ENCODE measurements around the gene MPRIP.
"Not testable (repeated sequence)": the region's sequence is repeated elsewhere in the genome, so short reads cannot be mapped to it uniquely, and the experiment has no call there.

Gene MPRIP

GRCh38 chr17:17158506-17158905, 116.2 kb downstream of the MPRIP start:
- not testable (repeated sequence) for DNase-seq (ENCODE audit: extremely low read depth in 1 of 2, low read depth in 1 of 2)

DNA sequence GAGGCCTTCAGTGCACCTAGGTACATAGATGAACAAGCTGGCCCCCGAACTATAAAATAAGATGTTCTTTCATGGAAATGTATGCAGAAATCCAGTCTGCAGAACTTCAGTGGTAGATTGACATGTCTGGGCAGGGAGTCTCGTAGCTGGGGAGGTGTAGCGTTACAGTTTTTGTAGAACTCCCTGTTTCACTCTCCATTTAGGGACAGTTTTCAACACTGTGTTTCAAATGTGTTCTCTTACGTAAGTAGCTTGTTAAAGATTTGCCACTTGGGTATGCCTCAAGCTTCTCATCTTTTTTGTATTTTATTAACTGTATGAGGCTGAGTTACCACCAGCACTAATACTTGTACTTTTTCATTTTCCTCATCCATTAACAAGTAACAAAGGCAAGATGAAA, 117.3 kb downstream of the MPRIP start:
- DNase-seq (ENCODE audit: extremely low read depth in 1 of 2, low read depth in 1 of 2): no peak

- DNase-seq (ENCODE audit: extremely low read depth in 1 of 2, low read depth in 1 of 2): no peak
Observed at GRCh38 chr17:17161121-17161520, 118.9 kb downstream of the MPRIP start.

DNA sequence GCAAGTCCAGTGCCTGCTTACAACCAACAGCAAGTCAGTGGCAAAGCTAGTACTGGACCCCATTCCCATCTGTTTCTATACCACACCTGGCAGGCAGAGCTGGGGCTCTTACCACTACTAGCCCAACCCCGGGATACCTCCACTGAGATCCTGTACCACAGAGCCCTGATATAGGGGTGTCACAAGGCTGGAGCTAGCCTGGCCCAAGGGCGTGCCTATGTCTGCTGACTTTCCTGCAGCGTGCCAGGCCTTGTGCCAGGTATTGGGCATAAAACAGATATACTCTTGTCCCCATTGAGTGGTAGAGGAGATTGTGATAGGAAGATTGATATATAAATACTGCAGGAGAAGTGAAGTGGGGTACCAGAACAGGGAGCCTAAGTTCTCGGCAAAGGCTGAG, 119.5 kb downstream of the MPRIP start:
- DNase-seq (ENCODE audit: extremely low read depth in 1 of 2, low read depth in 1 of 2): no peak

DNA sequence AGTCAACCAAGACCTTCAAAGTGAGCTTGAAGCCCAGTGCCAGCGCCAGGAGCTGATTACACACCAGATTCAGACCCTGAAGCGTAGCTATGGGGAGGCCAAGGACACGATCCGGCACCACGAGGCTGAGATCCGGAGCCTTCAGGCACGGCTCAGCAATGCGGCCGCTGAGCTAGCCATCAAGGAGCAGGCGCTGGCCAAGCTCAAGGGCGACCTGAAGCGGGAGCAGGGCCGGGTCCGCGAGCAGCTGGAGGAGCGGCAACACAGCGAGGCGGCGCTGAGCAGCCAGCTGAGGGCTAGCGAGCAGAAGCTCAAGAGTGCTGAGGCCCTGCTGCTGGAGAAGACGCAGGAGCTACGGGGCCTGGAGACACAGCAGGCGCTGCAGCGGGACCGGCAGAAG, 121.9 kb downstream of the MPRIP start:
- DNase-seq (ENCODE audit: extremely low read depth in 1 of 2, low read depth in 1 of 2): no peak

GRCh38 chr17:17164676-17165075, 122.4 kb downstream of the MPRIP start:
- DNase-seq (ENCODE audit: extremely low read depth in 1 of 2, low read depth in 1 of 2): no peak

GRCh38 chr17:17165666-17166308, 123.5 kb downstream of the MPRIP start:
- DNase-seq (ENCODE audit: extremely low read depth in 1 of 2, low read depth in 1 of 2): no peak

DNA sequence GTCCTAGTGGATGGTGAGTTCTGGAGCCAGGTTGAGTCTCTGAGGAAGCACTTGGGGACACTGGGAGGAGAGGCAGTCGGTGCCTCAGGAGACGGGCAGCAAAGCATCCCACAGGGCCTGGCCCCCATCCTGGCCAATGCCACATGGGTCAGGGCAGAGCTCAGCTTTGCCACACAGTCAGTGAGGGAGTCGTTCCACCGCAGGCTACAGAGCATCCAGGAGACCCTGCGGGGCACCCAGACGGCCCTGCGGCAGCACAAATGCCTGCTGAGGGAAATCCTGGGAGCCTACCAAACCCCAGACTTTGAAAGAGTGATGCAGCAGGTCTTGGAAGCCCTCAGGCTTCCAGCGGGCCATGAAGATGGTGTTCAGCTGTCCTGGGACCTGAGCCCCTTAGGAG, 124.2 kb downstream of the MPRIP start:
- no peak for DNase-seq (ENCODE audit: extremely low read depth in 1 of 2, low read depth in 1 of 2)

DNA sequence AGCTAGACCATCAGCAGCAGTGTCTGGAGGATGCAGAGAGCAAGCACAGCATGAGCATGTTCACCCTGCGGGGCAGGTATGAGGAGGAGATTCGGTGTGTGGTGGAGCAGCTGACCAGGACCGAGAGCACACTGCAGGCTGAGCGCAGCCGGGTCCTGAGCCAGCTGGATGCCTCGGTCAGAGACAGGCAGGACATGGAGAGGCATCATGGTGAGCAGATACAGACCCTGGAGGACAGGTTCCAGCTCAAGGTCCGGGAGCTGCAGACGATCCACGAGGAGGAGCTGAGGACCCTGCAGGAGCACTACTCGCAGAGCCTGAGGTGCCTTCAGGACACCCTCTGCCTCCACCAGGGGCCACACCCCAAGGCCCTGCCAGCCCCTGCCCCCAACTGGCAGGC, 125.1 kb downstream of the MPRIP start:
- DNase-seq (ENCODE audit: extremely low read depth in 1 of 2, low read depth in 1 of 2): no peak

DNA sequence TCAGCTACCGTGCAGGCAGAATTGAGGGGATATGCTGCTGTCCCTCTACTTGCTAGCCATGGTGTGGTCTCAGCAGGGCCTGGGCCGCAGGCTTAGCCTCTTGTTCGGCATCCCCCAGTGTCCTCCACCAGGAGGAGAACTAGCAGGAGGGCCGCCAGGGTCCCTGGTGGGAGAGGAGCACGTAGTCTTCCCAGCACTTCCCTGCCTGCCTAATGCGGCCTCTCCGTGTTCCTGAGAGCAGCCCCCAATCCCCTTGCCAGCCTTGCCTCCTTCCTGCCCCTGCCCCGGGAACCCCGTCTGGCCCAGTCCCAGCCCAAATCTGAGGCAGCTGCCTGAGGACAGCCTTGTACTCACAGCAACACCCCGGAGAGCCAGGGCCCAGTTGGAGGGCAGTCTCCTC, 125.7 kb downstream of the MPRIP start:
- no peak for DNase-seq (ENCODE audit: extremely low read depth in 1 of 2, low read depth in 1 of 2)

GRCh38 chr17:17168401-17168800, 126.1 kb downstream of the MPRIP start:
- DNase-seq (ENCODE audit: extremely low read depth in 1 of 2, low read depth in 1 of 2): no peak

- DNase-seq (ENCODE audit: extremely low read depth in 1 of 2, low read depth in 1 of 2): no peak
Observed at GRCh38 chr17:17169396-17169795, 127.1 kb downstream of the MPRIP start.

GRCh38 chr17:17170346-17170985, 128.2 kb downstream of the MPRIP start:
- no peak for DNase-seq (ENCODE audit: extremely low read depth in 1 of 2, low read depth in 1 of 2)

DNA sequence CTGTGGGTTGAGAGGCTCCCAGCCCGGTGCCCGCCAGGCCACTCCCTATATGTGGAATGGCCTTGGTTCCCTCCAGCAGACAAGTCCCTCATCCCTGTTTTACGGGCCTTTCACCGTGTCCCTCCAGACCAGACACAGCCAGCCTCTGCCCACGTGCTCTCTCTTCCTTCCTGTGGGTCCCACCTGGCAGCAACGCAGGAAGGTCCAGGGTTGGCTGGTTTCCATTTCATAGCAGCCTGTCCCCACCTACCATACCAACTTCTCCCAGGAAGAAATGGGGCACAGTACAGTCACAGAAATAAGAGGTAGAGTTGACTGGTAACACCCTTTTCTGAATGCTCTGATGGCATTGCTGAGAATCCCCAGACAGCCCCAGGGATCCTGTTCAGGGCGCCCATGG, 128.9 kb downstream of the MPRIP start:
- DNase-seq (ENCODE audit: extremely low read depth in 1 of 2, low read depth in 1 of 2): no peak

DNA sequence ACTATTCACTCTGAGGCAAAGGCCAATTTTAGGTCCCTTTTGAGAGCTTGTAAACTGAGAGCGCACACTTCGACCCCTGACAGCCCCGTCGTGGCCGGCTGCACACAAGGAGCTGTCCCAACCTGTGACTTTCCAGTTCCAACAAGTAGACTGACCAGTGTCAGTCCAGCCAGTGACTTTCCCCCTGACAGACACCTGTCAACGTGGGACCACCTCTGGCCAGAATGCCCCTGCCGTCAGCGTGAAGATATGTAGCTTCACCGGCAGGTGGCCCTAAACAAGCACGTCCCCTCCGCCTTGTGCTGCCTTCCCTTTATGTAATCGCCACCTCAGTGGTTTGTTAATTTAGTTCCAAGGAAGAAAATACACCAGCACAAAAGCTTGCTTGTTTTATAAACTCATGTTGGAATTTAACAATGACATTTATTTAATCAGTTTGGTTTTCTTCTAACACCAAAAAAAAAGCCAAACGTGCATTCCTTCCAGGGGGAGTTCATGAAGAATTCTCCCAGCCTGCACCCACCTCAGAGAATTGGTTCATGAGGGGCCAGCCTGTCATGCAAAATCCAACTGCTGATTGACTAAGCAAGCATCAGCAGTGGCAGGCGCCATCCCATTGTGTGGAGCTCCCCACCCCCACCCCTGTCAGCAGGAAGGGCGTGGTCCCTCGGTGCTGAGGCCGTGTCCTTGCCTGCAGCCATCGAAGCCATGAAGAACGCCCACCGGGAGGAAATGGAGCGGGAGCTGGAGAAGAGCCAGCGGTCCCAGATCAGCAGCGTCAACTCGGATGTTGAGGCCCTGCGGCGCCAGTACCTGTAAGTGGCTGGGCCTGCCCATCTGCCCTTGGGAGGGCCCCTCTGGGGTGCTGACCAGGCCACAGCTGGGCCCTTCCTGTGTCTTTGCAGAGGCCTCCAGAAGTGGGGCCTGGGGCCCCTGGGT, 130.0 kb downstream of the MPRIP start:
- DNase-seq (ENCODE audit: extremely low read depth in 1 of 2, low read depth in 1 of 2): no peak

DNA sequence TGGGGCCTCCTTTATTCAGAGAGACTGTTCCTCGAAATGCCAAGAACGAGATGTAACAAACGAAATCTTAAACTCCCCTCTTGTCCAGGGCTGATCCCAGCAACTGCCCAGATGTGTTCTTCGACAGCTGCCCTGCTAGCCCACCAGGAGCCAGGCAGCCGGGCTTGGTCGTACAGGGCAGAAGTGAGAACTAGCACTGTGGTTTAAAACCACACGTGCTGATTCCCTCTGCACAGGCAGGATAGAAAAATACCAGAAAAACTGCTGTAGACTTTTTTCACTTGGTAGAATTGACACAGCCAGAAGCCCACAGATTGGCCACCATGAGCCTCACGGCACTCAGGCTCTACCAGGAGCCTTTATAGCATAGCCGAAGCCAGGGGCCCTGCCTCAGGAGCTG, 130.7 kb downstream of the MPRIP start:
- no peak for DNase-seq (ENCODE audit: extremely low read depth in 1 of 2, low read depth in 1 of 2)

DNA sequence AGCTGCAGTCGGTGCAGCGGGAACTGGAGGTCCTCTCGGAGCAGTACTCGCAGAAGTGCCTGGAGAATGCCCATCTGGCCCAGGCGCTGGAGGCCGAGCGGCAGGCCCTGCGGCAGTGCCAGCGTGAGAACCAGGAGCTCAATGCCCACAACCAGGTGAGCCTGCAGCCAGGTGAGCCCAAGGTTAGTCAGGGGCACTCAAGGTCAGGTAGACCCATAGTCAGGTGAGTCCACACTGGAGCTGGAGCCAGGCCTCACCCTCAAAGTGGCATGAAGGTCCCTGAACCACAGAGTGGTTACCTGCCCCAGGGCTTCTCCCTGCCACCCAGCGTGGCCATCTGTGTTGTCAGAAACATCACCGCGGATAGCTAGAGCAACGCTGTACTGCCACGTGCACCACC, 131.7 kb downstream of the MPRIP start:
- no peak for DNase-seq (ENCODE audit: extremely low read depth in 1 of 2, low read depth in 1 of 2)

- DNase-seq (ENCODE audit: extremely low read depth in 1 of 2, low read depth in 1 of 2): no peak
Observed at GRCh38 chr17:17175340-17175739, 133.1 kb downstream of the MPRIP start.

GRCh38 chr17:17175917-17176316, 133.7 kb downstream of the MPRIP start:
- DNase-seq (ENCODE audit: extremely low read depth in 1 of 2, low read depth in 1 of 2): no peak

- no peak for DNase-seq (ENCODE audit: extremely low read depth in 1 of 2, low read depth in 1 of 2)
Observed at GRCh38 chr17:17176341-17176740, 134.1 kb downstream of the MPRIP start.

- no peak for DNase-seq (ENCODE audit: extremely low read depth in 1 of 2, low read depth in 1 of 2)
Observed at GRCh38 chr17:17177176-17177575, 134.9 kb downstream of the MPRIP start.

GRCh38 chr17:17179371-17179827, 137.1 kb downstream of the MPRIP start:
- DNase-seq (ENCODE audit: extremely low read depth in 1 of 2, low read depth in 1 of 2): no peak

All from activated CD8-positive, alpha-beta memory T cell treated with anti-CD3 and anti-CD28 coated beads for 1 hour (primary cell).